GOT3 (cell line): ENCODE results near the gene MRFAP1L1.

ENCODE experiments used
- DNase-seq: peaks from one replicate; lab custom pipeline; 2025; ENCODE audit warnings: mixed read lengths; lab: John Stamatoyannopoulos, UW

Gene MRFAP1L1

DNA sequence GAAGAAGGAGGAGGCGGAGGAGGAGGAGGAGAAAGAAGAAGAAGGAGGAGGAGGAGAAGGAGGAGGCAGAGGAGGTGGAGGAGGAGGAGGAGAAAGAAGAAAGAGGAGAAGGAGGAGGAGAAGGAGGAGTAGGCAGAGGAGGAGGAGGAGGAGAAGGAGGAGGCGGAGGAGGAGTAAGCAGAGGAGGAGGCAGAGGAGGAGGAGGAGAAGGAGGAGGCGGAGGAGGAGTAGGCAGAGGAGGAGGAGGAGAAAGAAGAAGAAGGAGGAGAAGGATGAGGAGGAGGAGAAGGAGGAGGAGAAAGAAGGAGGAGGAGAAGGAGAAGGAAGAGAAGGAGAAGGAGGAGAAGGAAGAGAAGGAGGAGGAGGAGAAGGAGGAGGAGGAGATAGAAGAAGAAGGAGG is 49.2 kb downstream of the MRFAP1L1 start:
- DNase-seq: no peak

DNA sequence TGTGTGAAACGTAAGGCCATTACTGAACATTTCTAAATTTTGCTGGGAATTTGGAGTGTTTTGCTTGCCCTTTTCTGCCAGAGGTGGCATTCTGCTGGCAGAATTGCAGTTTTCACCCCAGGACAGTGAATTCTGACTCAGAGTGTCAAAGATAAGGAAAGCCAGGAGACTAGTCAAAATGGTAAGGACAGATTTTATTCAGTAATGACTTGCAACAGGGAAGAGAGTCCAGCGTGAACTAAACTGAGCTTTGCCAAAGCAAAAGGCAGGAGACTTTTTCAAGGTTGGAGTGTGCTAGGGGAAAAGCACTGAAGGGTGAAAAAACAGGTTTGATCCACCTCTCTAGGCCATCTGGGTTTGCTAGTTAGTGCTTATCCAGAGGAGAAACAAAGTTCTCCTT is 49.8 kb downstream of the MRFAP1L1 start:
- no peak for DNase-seq

DNA sequence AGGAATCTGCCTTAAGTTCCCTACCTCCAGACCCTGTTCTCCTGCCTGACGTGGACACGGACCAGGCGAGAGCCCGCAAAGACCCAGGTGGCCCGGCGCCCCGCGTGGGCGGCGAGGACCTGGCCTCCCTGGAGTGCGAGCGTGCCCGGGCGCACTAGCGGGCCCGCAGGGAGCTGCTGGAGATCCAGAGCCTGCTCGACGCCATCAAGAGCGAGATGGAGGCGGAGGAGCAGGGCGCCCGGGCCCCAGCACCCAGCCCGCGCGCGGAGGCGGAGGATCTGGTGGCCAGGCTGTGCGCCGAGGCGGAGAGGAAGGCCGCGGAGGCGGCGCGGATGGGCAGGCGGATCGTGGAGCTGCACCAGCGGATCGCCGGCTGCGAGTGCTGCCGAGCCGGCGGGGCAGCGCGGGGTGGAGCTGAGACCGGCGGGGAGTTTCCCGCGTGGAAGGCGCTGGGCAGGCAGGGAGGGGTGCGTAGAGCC is 51.0 kb downstream of the MRFAP1L1 start:
- DNase-seq: no peak

DNA sequence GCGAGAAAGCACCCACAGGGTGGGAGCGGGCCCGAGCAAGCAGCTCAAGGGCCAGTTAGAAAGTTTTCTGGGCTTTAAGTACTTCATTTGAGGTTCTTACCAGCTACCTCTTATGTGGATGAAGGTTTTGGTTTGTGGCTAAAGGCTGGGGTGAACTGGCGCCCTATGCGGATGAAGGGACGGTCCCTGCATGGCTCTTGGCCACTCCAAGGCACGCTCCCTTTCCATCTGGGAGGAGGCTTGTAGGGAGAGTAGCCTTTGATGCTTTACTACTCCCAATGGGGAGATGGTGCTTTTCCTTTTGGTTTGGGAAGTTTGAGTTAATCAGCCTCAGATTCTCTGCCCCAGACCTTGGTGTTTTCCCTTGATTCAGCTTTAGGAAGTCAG is 51.5 kb downstream of the MRFAP1L1 start:
- no peak for DNase-seq
